Heart right ventricle (tissue), 16 donors: ENCODE measurements around the gene RIPOR1. TPM values are rescaled to one million over a fixed set of nuclear protein-coding genes. Genes with fewer than 3 reads are reported as not detected.

Source experiments
- ATAC-seq, 8 donors: fragments of 200-7000 bp; cut with Tn5 transposase; one replicate each; pipeline ENCODE4 v1.9.1; 2020; ENCODE audit warnings: mild to moderate bottlenecking in 8 of 8, moderate library complexity in 8 of 8, moderate number of reproducible peaks in 1 of 8
- DNase-seq, 2 donors: peaks; one replicate each; pipeline ENCODE4 v3.0.0-alpha.2; 2020
- H3K27ac ChIP-seq, 10 donors: fragments of 200-600 bp; sonication (generic) in 2 of 10; one replicate each; pipeline versions ENCODE4 v1.5.0 to v1.8.0; 2020 to 2022; ENCODE audit warnings: mild to moderate bottlenecking in 3 of 10
- H3K27me3 ChIP-seq, 7 donors: fragments of 200-600 bp; one replicate each; pipeline ENCODE4 v1.8.0; 2021 to 2022; ENCODE audit warnings: mild to moderate bottlenecking in 2 of 7
- H3K36me3 ChIP-seq, 9 donors: fragments of 200-600 bp; sonication (generic) in 1 of 9; one replicate each; pipeline versions ENCODE4 v1.5.0 to v1.8.0; 2020 to 2022; ENCODE audit warnings: mild to moderate bottlenecking in 2 of 9
- H3K4me1 ChIP-seq, 9 donors: fragments of 200-600 bp; sonication (generic) in 1 of 9; one replicate each; pipeline versions ENCODE4 v1.5.0 to v1.8.0; 2020 to 2022; ENCODE audit warnings: mild to moderate bottlenecking in 4 of 9
- H3K4me3 ChIP-seq, 10 donors: fragments of 200-600 bp; sonication (generic) in 2 of 10; one replicate each; pipeline versions ENCODE4 v1.5.0 to v1.8.0; 2020 to 2022; ENCODE audit warnings: mild to moderate bottlenecking in 7 of 10, moderate library complexity in 2 of 10
- H3K9me3 ChIP-seq, 11 donors: fragments of 200-600 bp in 10 of 11; sonication (generic) in 2 of 11; one replicate each; pipeline versions ENCODE4 v1.5.0 to v1.8.0; 2013 to 2022; ENCODE audit warnings: mild to moderate bottlenecking in 2 of 11, control low read depth in 1 of 11, moderate library complexity in 1 of 11
- CTCF ChIP-seq, 9 donors: fragments of 200-600 bp; sonication (generic) in 2 of 9; IDR thresholded peaks; one replicate each; pipeline versions ENCODE4 v1.5.0 to v1.8.0; 2021 to 2022; ENCODE audit warnings: antibody characterized with exemption in 9 of 9, mild to moderate bottlenecking in 5 of 9, moderate library complexity in 1 of 9
- WGBS, 2 donors: extraction: QIAGEN DNeasy Blood & Tissue Kit; methylation state at CpG; one replicate each; pipeline ENCODE4 v1.1.7; 2013; ENCODE audit warnings: inconsistent platforms in 1 of 2; 5-methylcytosine and 5-hydroxymethylcytosine counted together
- intact Hi-C, 10 donors: fragments of 100-400 bp; cut with DNase I; formaldehyde crosslinking; loops; one replicate each; pipeline versions ENCODE4 v1.11.1 to v1.14.2; 2022
- polyA plus RNA-seq, 2 donors: library from polyadenylated mRNA; stranded (reverse); fragments of 200-250 nt; gene quantifications; one replicate each; pipeline ENCODE4 v1.2.3, GENCODE V29; 2013
- total RNA-seq, 10 donors: library from RNA; stranded (reverse); fragmentation: NEBNext Ultra II Directional in 3 of 10; extraction: Animal tissue kit (Norgen Biotek cat#: 25700) in 3 of 10; gene quantifications; one replicate each; pipeline versions ENCODE4 v1.2.1 to v1.2.4, GENCODE V29; 2021 to 2023
- donor health status: Arrhythmogenic right ventricular cardiomyopathy.
- donor health status: ischemic (EF 13 %, LVEDD 7.1; RV severe dilation, severe dysfunction).
- donor health status: healthy with polysubstance abuse.
- donor health status: DM: no; HTN: yes; CAD: no.
- donor health status: DM: no; HTN: no; CAD: no.
- donor health status: ischemic (EF 25% LVEDD 6.9; RV normal size, moderate dysfunction).
- donor health status: ischemic (EF 25% LVEDD 5.7; RV mildly dilated, moderate dysfunction).
- donor health status: healthy.
- donor health status: DM: yes; HTN: yes; CAD: no.
- donor health status: Ischemic cardiomyopathy.
- donor health status: ischemic (EF 35%, LVEDD 5.7; RV mildly dilated, moderate dysfunction).
- donor health status: nonischemic (EF 11% LVEDD 7.7; RV severe dilation, severe dysfunction).
- donor health status: DM: yes; HTN: yes; CAD: no.
- donor health status: PGD.
- donor health status: ischemic (EF 29% LVEDD 5.4; RV normal size, mild dysfunction).
- donor health status: nonischemic (EF 23%, LVEDD 6.1; RV moderate dilation, normal function).

The RIPOR1 gene
- total and polyA plus RNA-seq, 12 donors = 40.0 to 86.1 (median 69.2) TPM

- Histone ChIP-seq H3K9me3 (no peaks in the 10 kb centered on the region), H3K4me1 (peaks cover 24 to 94% (median 78%) of the 10 kb centered on the region in 9 donors), H3K27me3 (no peaks in the 10 kb centered on the region), H3K27ac (peak overlapping the region in 3 of 10 donors; percentile 16 to 30 (median 25)), H3K4me3 (no peak overlapping the region), H3K36me3 (peaks cover 0 to 22% (median 5%) of the 10 kb centered on the region in 9 donors)
- DNase-seq (no peak), ATAC-seq (no peak)
- intact Hi-C loops = no loop called here
- TF ChIP-seq CTCF (IDR thresholded peaks at IDR 0.05) = no peak
Measured at GRCh38 chr16:67534431-67534830, 5.8 kb downstream of the RIPOR1 start.

GRCh38 chr16:67535201-67535600 lies 6.6 kb downstream of the RIPOR1 start:
- WGBS, 2 donors = 97% methylated on average over 2 of the region's 2 CpGs
- intact Hi-C loops = no loop called here
- H3K27ac ChIP-seq = no peak overlapping the region
- peaks cover 0 to 29% (median 9%) of the 10 kb centered on the region in 9 donors for H3K36me3 ChIP-seq
- H3K9me3 ChIP-seq = no peaks in the 10 kb centered on the region
- no peaks in the 10 kb centered on the region for H3K27me3 ChIP-seq
- peaks cover 24 to 97% (median 74%) of the 10 kb centered on the region in 9 donors for H3K4me1 ChIP-seq
- DNase-seq = no peak
- ATAC-seq = no peak
- H3K4me3 ChIP-seq = no peak overlapping the region
- no peak for TF ChIP-seq CTCF (IDR thresholded peaks at IDR 0.05)

GRCh38 chr16:67537270-67537635 lies 8.6 kb downstream of the RIPOR1 start:
- Histone ChIP-seq H3K36me3 (peaks cover 0 to 47% (median 30%) of the 10 kb centered on the region in 9 donors), H3K4me1 (peaks cover 22 to 97% (median 74%) of the 10 kb centered on the region in 9 donors), H3K27me3 (no peaks in the 10 kb centered on the region), H3K27ac (peak overlapping the region; percentile 78 to 99 (median 98)), H3K4me3 (peak overlapping the region; percentile 56 to 94 (median 85)), H3K9me3 (no peaks in the 10 kb centered on the region)
- 2% methylated on average over 32 of the region's 32 CpGs for WGBS, 2 donors
- TF ChIP-seq CTCF (IDR thresholded peaks at IDR 0.05) = no peak
- DNase-seq (peak; percentile 78 to 80), ATAC-seq (peak; percentile 69 to 87 (median 77))
- intact Hi-C loops = no loop called here

- intact Hi-C loops = no loop called here
- no peak for TF ChIP-seq CTCF (IDR thresholded peaks at IDR 0.05)
- DNase-seq = peak; percentile 83 to 85
- Histone ChIP-seq H3K27me3 (no peaks in the 10 kb centered on the region), H3K4me3 (peak overlapping the region; percentile 56 to 94 (median 85)), H3K4me1 (peaks cover 21 to 95% (median 69%) of the 10 kb centered on the region in 9 donors), H3K9me3 (no peaks in the 10 kb centered on the region), H3K36me3 (peaks cover 0 to 51% (median 36%) of the 10 kb centered on the region in 9 donors), H3K27ac (peak overlapping the region; percentile 78 to 99 (median 98))
- WGBS, 2 donors = 1% methylated on average over 68 to 97 of the region's 97 CpGs
- ATAC-seq = peak; percentile 60 to 78 (median 74)
Measured at GRCh38 chr16:67537636-67538591, 9.3 kb downstream of the RIPOR1 start.
